H1 (cell line): Measurements from ENCODE around the gene ZNF337.

Experiments
- POLR2AphosphoS5 ChIP-seq: IDR thresholded peaks from 2 replicates; pipeline ENCODE4 v1.6.1; 2011; ENCODE audit warnings: low read depth, low read length
- TF ChIP-seq, protein P1 (sequence below), 3 experiments: IDR thresholded peaks; 1 replicate in 2 of 3; 2 replicates in 1 of 3; pipeline versions ENCODE4 v1.5.1 to v1.6.1; 2011; ENCODE audit warnings: low read length in 3 of 3, mild to moderate bottlenecking in 3 of 3, inconsistent platforms in 2 of 3, low read depth in 1 of 3, moderate library complexity in 1 of 3; ENCODE audit not compliant: insufficient read depth in 1 of 3; ENCODE audit errors: control extremely low read depth in 1 of 3

- TF ChIP-seq, protein P1, sequence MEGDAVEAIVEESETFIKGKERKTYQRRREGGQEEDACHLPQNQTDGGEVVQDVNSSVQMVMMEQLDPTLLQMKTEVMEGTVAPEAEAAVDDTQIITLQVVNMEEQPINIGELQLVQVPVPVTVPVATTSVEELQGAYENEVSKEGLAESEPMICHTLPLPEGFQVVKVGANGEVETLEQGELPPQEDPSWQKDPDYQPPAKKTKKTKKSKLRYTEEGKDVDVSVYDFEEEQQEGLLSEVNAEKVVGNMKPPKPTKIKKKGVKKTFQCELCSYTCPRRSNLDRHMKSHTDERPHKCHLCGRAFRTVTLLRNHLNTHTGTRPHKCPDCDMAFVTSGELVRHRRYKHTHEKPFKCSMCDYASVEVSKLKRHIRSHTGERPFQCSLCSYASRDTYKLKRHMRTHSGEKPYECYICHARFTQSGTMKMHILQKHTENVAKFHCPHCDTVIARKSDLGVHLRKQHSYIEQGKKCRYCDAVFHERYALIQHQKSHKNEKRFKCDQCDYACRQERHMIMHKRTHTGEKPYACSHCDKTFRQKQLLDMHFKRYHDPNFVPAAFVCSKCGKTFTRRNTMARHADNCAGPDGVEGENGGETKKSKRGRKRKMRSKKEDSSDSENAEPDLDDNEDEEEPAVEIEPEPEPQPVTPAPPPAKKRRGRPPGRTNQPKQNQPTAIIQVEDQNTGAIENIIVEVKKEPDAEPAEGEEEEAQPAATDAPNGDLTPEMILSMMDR (IDR thresholded peaks at IDR 0.05; ENCODE audit: control extremely low read depth in 1 of 3, insufficient read depth in 1 of 3, low read depth in 1 of 3, low read length in 3 of 3), result no peak
- no peak for TF ChIP-seq POLR2AphosphoS5
These were observed 43.1 kb upstream of the ZNF337 start for GRCh38 chr20:25739615-25740320.
